ENCODE results near the gene FOXA2.
A peak's percentile ranks its signal among the peaks of the same experiment; 100 is the strongest.
"Not testable (repeated sequence)": the region's sequence is repeated elsewhere in the genome, so short reads cannot be mapped to it uniquely, and the experiment has no call there.

The FOXA2 gene

DNA sequence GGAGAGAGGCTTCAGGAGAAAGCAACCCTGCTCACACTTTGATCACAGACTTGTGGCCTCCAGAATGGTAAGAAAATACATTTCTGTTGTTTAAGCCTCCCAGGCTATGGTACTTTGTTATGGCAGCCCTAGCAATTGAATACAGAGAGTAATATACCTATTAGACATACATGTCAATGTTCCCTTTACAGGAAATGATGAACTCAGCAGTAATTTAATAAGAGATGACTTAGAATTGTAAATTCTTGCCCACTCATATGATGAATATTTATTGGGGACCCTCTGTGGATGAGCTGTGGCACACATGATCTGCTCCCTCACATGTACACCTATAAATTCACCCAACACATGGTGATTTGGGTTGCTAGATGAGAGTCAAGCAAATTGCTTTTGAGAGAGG is 20.4 kb upstream of the FOXA2 start:
- no peak for DNase-seq (ENCODE audit: low read depth)
- no peak overlapping the region for H3K4me3 ChIP-seq (replicated peaks; ENCODE audit: low read depth, low read length)
- TF ChIP-seq, protein P1, sequence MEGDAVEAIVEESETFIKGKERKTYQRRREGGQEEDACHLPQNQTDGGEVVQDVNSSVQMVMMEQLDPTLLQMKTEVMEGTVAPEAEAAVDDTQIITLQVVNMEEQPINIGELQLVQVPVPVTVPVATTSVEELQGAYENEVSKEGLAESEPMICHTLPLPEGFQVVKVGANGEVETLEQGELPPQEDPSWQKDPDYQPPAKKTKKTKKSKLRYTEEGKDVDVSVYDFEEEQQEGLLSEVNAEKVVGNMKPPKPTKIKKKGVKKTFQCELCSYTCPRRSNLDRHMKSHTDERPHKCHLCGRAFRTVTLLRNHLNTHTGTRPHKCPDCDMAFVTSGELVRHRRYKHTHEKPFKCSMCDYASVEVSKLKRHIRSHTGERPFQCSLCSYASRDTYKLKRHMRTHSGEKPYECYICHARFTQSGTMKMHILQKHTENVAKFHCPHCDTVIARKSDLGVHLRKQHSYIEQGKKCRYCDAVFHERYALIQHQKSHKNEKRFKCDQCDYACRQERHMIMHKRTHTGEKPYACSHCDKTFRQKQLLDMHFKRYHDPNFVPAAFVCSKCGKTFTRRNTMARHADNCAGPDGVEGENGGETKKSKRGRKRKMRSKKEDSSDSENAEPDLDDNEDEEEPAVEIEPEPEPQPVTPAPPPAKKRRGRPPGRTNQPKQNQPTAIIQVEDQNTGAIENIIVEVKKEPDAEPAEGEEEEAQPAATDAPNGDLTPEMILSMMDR (IDR thresholded peaks at IDR 0.05; ENCODE audit: low read length, missing control alignments), result no peak

DNA sequence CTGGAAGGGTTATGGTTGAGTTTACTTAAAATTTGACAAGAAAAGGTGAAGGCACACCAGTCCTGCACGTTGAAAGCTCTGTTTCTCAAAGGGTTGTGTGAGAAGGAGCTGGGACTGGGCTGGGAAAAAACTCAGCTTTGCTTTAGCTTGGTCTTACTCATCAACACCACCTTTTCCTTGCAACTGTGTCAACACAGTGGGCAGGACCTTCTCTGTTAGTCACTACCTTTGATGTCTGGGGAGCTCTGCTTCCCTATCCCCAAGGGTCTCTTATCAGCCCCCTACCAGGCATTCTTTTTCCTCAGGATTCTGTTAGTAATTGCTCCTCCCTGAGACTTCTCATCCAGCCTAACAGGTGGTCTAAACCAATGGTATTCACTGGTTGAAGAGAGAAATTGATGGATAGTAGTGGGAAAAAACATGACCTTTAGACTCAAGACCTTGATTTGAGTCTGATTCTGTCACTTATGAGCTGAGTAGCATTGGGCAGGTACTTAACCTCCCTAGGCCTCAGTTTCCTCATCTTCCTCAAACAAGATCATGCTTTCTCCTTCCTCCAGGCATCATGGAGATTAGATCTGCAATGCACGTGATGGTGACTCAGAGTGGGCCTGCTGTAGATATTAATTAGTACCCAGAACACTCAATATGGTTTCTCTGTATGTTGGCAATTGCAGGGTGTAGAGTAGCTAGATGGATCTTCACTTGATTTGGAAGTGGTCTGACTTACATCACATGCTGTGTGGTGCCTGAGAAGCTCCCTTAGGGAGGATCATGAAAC is 17.2 kb upstream of the FOXA2 start:
- no peak for DNase-seq (ENCODE audit: low read depth)
- TF ChIP-seq, protein P1 (IDR thresholded peaks at IDR 0.05; ENCODE audit: low read length, missing control alignments), result no peak
- H3K4me3 ChIP-seq (replicated peaks; ENCODE audit: low read depth, low read length), result no peak overlapping the region

DNA sequence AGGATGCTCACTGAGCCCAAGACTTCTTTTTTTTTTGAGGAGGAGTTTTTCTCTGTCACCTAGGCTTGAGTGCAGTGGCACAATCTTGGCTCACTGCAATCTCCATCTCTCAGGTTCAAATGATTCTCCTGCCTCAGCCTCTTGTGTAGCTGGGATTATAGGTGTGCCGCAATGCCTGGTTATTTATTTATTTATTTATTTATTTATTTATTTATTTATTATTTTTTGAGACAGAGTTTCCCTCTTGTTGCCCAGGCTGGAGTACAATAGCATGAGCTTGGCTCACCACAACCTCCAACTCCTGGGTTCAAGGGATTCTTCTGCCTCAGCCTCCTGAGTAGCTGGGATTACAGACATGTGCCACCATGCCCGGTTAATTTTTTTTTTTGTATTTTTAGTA is 14.9 kb upstream of the FOXA2 start:
- not testable (repeated sequence) for H3K4me3 ChIP-seq (replicated peaks; ENCODE audit: low read depth, low read length); DNase-seq (ENCODE audit: low read depth)

DNA sequence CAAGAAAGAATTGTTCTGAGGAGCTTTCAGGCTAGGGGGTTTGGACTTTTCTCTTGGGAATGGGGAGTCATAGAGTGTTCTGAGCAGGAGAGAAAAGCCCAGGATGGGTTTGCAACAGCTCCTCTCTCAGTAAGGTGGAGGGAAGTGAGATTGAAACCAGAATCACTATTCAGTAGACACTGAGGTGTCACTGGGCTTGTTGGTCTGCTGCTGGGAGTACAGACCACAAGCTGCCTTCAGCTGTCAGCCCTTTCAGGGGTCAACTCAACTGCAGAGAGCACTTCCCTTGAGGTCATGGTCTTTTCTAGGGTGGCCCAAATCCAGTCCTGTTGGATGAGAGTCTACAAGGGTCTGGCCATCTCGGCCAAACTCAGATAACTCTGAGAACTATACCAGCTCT is 12.9 kb upstream of the FOXA2 start:
- DNase-seq (ENCODE audit: low read depth), result no peak
- no peak overlapping the region for H3K4me3 ChIP-seq (replicated peaks; ENCODE audit: low read depth, low read length)
- TF ChIP-seq, protein P1 (IDR thresholded peaks at IDR 0.05; ENCODE audit: low read length, missing control alignments), result no peak

DNA sequence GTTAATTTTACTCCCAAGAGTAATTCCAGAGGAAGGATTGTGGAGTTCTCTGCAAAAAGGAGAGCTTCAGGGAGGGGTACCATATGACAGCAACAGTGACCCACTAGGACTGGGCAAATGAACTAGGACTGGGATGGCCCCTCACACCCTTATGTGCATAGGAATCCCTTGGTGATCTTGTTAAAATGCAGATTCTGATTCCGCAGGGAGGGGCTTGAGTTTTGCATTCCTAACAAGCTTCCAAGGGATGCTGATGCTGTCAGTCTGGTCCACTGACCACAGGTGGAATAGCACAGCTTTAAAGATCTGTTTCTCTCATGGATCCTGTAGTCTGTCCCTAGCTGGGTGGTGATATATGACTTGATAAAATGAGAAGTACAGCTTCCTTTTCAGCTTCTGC is 6.3 kb upstream of the FOXA2 start:
- no peak for DNase-seq (ENCODE audit: low read depth)
- TF ChIP-seq, protein P1 (IDR thresholded peaks at IDR 0.05; ENCODE audit: low read length, missing control alignments), result no peak
- H3K4me3 ChIP-seq (replicated peaks; ENCODE audit: low read depth, low read length), result no peak overlapping the region

DNA sequence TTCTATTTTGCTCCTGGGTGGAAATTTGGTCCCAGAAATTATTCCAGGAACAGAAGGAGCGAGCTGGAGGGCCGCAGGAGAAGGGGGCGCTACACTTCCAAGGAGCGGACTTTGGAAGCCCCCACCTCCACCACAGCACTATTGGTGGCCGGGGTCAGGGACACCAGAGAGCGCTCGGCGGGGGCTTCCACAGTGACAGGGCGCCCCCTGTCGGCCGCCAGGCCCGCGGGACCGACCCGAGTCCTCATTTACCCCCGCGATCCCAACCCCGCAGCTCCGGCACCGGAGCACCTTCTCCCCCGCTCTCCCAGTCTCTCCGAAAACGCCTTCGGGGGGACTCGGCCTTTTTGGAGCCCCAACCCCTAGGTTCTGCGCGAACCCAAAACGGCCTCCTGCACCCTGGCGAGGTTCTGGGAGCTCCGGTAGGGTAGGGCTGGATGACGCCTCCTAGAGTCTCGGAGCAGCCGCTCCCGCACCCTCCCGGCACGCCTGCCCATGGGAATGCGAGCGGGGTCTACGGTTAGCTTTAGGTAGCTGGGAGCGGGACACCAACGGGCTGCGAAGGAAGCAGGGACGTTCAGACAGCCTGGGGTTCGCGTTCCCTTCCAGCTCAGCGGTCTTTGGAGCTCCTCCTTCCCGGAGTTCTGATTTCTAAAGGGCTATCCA is 2.4 kb upstream of the FOXA2 start:
- TF ChIP-seq, protein P1 (IDR thresholded peaks at IDR 0.05; ENCODE audit: low read length, missing control alignments), result peak; percentile 43
- no peak for DNase-seq (ENCODE audit: low read depth)
- no peak overlapping the region for H3K4me3 ChIP-seq (replicated peaks; ENCODE audit: low read depth, low read length)

DNA sequence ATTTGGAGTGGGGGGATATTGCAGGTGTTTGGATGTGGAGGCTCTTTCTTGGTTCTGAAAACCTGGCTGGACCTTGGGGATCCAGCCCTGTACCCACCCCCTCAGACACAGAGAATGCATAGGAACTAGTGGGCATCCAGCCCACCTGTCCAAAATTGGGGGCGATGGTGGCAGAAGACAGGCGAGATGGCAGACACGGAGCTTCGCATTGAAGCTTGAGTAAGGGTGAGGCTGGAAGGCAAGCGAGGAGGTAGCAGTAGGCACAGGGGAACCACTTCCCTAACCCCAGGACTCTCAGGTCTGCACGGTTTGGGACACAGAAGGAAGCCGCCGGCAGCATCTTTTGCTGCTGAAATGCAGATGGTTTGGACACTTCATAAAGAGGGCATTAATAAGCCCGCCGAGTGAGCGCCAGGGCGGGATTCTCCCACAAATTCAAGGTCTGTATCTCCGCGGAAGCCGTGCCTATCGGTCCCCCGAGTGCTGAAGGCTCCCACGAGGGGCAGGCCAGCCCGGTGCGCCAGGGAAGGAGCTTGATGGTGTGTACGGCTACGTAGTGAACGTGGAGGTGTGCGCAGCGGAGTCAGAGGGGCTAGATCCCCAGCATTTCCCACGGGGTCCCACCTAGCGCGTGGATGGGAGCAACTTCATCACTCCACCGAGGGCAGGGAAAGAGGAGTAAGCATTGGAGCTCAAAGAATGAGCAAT is 1.6 kb upstream of the FOXA2 start:
- DNase-seq (ENCODE audit: low read depth), result no peak
- TF ChIP-seq, protein P1 (IDR thresholded peaks at IDR 0.05; ENCODE audit: low read length, missing control alignments), result no peak
- no peak overlapping the region for H3K4me3 ChIP-seq (replicated peaks; ENCODE audit: low read depth, low read length)
